ENCODE results near the gene G3BP2.

- TF ChIP-seq CTCF (IDR thresholded peaks at IDR 0.05) (no peak), POLR2AphosphoS5 (IDR thresholded peaks at IDR 0.05; ENCODE audit: low read depth, low read length) (no peak), TCF7L2 (IDR thresholded peaks at IDR 0.05; ENCODE audit: low read depth, low read length) (no peak), REST (IDR thresholded peaks at IDR 0.05; ENCODE audit: insufficient read depth in 1 of 2, low read depth in 2 of 2, low read length in 1 of 2) (no peak)
Observed at GRCh38 chr4:75596061-75596460, 77.2 kb downstream of the G3BP2 start.

All from Panc1 (cell line).